Activated CD4-positive, CD25-positive, alpha-beta regulatory T cell treated with anti-CD3 and anti-CD28 coated beads, Interleukin-2, amount 50 U/mL, for 24 hours (primary cell): ENCODE measurements around the gene C1QTNF8.

Source experiments
- ATAC-seq, 2 donors: fragments of 150-1000 bp; cut with Tn5 transposase; one replicate each; pipeline ENCODE4 v1.10.0; 2021; ENCODE audit warnings: mild to moderate bottlenecking in 1 of 2, moderate library complexity in 1 of 2

C1QTNF8 gene

DNA sequence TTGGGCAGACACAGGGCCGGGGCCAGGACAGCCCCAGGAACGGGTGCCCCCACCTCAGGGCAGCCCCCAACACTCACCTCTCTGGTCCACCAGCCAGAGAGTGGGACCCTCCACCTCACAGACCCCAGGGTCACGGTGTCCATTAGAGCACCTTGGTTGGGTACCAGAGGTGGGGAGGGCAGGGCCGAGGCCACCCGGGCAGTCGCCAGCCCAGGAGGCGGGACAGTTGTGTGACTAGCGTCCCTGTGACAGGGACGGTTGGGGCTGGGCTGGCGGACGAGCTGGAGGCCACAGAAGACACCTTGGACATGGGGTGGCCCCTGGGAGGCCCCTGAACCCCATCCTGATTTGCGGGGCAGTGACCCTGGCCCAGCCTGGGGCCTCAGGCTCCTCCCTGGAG lies 11.7 kb upstream of the C1QTNF8 start:
- no peak for ATAC-seq

DNA sequence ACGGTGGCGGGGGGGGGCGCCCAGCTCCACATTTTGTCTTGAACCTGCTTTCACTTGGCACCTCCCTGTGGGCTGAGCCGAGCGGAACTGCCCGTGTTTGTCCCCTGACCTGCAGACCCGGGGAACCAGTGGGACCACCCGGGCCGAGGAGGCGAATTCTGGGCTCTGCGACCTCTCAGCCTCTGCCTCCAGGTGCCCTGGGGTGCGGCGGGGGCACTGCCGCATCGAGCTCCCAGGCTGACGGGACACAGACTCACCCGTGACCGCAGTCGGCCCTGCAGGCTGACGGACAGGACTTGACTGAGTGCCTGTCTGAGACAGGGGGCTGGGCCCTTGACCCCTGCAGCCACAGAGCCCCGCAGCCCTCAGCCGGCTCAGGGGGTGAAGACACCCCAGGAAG lies 11.1 kb upstream of the C1QTNF8 start:
- ATAC-seq = no peak

DNA sequence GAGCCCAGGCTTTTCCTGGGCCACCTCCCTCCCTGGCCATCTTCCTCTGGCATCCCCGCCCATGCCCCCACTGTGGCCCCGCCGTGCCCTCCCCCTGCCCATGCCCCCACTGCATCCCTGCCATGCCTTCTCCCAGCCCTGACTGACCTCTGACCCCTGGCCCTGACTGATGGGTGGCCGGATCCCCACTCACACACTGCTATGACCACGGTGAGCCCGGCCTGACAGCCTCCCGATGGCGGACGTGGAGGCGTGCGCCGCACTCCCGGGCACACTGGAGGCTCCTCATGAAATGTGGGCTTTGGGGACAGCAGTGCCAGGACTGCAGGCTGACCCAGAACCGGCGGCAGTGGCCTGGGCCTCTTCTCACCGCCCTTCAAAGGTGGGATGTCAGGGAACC lies 10.6 kb upstream of the C1QTNF8 start:
- no peak for ATAC-seq

DNA sequence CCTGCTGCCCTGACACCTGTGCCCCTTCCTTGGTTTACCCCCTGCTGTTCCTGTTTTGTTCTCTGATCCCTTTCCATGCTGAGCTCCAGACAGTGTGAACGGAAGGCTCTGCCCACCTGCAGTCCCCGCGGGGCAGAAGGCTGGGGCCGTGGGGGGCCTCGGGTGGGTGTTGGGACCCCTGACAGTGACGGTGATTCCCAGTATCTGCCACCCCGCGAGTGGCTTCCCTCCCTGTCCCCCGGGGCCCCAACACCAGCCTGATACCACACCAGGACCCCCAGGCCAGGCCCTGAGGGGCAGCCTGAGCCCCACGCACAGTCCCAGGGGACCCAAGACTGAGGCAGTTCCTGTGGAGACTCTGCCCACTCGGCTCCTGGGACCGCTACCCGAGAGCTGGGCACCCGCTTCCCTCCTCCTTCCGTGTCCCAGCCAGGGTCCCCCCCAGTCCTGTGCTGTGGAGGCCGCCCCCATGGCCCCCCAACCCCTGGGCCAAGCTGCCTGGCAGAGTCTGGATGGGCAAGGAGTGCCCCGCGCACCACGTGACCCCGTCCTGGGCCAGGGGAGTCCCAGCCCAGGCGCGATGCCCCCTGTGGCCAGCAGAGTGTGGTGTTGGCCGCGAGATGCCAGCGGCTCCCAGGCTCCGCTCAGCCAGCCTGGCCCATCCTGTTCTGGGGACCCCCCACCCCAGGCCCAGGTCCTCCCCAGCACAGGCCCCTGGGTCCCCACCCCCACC lies 10.0 kb upstream of the C1QTNF8 start:
- peak; percentile 45 to 47 for ATAC-seq

- ATAC-seq = no peak
These were observed 7.6 kb upstream of the C1QTNF8 start for GRCh38 chr16:1103636-1103980.

DNA sequence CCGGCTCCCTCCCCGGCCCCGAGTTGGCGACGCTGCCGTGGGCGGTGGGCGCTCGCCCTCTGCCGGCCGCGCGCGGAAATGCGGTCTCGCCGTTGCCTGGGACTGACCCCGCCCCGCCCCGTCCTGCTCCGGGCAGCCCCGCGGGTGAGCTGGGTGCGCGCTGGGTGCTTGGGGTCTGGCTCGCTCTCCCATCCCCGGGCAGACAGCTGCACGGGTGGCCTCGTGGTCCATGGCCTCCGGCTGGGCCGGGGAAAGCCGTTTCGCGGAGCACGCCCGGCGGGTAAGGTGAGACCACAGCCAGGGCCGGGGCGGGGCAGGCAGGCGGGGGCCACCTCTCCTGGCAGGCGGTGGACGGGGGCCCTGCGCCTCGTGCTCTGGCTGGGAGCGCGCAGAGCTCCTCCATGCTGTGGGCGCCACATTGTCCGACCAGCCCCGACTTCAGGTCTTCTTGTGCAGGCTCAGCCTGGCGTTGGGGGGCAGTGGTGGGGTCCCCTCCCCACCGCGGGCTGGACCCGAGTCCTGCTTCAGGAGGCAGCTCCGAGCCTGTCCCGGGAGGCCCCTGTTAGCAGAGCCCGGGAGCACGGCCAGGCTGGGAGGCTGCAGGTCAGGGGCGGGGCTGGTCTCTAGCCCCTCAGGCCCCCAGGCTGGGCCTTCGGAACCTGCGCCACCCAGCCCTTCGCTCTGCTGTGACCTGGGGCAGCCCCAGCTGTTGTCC lies 7.0 kb upstream of the C1QTNF8 start:
- peak; percentile 71 to 72 for ATAC-seq

DNA sequence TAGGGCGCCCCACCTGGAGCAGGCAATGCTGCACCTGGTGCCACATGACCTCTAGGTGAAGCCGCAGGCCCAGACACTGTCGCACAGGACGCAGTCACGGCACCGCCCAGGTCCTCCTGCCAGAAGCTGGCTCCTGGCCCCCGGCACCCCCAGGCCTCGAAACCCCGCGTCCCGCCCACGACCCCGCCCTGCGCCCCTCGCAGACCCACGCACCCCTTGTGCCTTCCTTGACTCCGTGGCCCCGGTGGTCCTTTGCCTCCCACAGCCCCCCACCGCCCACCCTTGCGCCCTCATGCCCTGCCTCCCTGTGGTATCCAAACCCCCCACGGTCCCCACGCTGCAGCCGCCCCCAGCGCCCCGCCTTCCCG lies 6.3 kb upstream of the C1QTNF8 start:
- ATAC-seq = no peak

- no peak for ATAC-seq
These were observed 5.7 kb upstream of the C1QTNF8 start for GRCh38 chr16:1101573-1102332.

GRCh38 chr16:1101133-1101532 lies 5.1 kb upstream of the C1QTNF8 start:
- no peak for ATAC-seq

GRCh38 chr16:1100084-1100800 lies 4.2 kb upstream of the C1QTNF8 start:
- ATAC-seq = no peak

- no peak for ATAC-seq
These were observed 3.4 kb upstream of the C1QTNF8 start for GRCh38 chr16:1099189-1100083.

GRCh38 chr16:1098266-1098991 lies 2.4 kb upstream of the C1QTNF8 start:
- ATAC-seq = no peak

DNA sequence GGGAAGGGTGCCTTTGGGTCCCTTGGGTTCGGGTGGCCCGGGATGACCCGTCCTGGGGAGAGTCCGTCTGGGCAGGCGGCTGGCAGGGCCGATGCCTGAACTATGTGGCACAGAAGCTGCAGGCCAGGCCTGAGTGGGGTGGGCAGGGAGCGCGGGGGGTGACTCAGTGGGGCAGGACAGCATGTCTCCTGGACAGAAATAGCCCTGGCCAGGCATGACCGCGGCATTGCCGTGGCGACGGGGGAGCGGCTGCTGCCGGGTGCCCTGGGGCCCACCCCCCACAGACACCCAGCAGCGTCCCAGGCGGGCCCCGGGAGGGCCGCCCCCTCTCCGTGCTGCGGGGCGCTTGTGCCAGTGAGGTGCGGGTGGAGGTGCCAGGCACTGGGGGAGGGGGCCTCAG lies 1.8 kb upstream of the C1QTNF8 start:
- ATAC-seq = no peak

DNA sequence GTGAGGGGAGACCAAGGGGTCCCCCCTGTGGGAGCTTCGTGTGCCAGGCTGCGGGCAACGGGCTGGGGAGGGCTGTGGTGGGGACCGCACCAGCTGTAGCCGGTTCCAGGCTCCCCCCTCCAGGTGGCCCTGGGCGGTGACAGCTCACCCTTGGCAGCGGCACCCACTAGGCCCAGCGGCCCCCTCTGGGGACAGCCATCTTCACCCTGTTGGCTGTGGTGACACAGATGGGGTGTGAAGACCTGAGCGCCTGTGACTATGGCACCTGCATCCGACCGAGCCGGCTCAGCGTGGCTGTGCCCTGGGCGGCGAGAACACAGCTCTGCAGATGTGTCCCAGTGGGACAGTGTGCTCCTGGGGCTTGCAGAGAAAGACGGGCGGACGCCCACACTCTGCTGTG lies 1.1 kb upstream of the C1QTNF8 start:
- peak in 1 of 2 donors; percentile 11 for ATAC-seq

GRCh38 chr16:1095450-1096168 lies 435 bp downstream of the C1QTNF8 start:
- ATAC-seq = no peak

DNA sequence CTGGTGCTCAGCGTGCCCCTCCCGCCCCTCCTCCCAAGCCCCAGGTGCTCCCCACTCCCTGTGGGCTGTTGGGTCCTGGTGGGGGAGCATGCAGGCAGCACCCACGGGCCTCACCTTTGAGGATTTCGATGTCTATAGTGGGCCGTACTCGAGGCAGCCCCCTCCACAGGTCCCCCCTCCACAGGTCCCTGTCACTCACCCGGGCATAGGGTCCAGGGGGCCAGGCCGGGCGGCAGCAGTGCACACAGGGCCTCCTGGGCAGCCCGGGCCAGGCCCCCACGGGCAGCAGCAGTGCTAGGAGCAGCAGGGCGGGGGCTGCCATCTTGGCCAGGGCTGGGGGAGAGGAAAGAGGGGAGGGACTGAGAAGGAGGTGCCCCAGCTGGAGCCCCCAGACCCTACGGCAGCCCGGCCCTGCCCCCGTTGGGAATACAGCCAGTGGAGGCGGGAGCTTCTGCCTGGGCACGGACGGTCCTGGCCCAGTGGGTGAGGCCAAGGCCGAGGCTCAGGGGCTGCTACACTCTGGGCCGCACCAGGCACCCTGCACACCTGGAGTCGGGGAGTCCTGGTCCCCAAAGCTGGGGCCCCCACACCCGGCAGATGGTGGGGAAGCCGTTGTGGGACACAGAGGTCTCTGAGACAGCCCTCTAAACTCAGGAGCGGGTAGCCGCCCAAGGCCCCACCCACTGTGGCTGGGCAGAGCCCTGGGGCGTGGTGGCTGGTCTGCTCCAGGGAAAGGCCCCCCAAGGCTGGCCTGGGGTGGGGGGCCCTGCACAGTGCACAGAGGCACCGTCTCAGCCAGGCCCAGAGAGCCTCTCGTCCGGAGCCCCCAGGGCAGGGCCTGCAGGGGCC lies 1.2 kb downstream of the C1QTNF8 start:
- no peak for ATAC-seq

- ATAC-seq = no peak
These were observed 1.9 kb downstream of the C1QTNF8 start for GRCh38 chr16:1094124-1094479.

- ATAC-seq = peak; percentile 15 to 29
These were observed 2.5 kb downstream of the C1QTNF8 start for GRCh38 chr16:1093284-1094123.
